ENCODE measurements around the gene VPS26C. TPM values are rescaled to one million over a fixed set of nuclear protein-coding genes. Genes with fewer than 3 reads are reported as not detected.

The VPS26C gene
- total and polyA plus RNA-seq, 2 of the 8 experiments (the other 6 are each of a cell fraction or from before 2014, with no cell fraction given) = 43.5 to 71.6 TPM

GRCh38 chr21:37263827-37264600 lies 3.1 kb downstream of the VPS26C start (continued):
- no peak for TF ChIP-seq MAFK (IDR thresholded peaks at IDR 0.05; ENCODE audit: low read depth, low read length)
- TF ChIP-seq SP2 (IDR thresholded peaks at IDR 0.05; ENCODE audit: low read length) = no peak
- TF ChIP-seq EGR1 (IDR thresholded peaks at IDR 0.05; ENCODE audit: borderline replicate concordance, low read depth, low read length) = no peak
- no peak for TF ChIP-seq POLR2A (IDR thresholded peaks at IDR 0.05; ENCODE audit: control extremely low read depth in 1 of 2, low read depth in 2 of 2, low read length in 2 of 2)
- no peak for TF ChIP-seq PHF8 (conservative IDR thresholded peaks at IDR 0.05; ENCODE audit: low read depth, low read length)
- TF ChIP-seq FOSL1 (IDR thresholded peaks at IDR 0.05; ENCODE audit: insufficient read depth, low read depth, low read length) = no peak
- no peak for TF ChIP-seq ASH2L (IDR thresholded peaks at IDR 0.05; ENCODE audit: low read length)
